Measurements from ENCODE around the gene DTWD2.

The DTWD2 gene

DNA sequence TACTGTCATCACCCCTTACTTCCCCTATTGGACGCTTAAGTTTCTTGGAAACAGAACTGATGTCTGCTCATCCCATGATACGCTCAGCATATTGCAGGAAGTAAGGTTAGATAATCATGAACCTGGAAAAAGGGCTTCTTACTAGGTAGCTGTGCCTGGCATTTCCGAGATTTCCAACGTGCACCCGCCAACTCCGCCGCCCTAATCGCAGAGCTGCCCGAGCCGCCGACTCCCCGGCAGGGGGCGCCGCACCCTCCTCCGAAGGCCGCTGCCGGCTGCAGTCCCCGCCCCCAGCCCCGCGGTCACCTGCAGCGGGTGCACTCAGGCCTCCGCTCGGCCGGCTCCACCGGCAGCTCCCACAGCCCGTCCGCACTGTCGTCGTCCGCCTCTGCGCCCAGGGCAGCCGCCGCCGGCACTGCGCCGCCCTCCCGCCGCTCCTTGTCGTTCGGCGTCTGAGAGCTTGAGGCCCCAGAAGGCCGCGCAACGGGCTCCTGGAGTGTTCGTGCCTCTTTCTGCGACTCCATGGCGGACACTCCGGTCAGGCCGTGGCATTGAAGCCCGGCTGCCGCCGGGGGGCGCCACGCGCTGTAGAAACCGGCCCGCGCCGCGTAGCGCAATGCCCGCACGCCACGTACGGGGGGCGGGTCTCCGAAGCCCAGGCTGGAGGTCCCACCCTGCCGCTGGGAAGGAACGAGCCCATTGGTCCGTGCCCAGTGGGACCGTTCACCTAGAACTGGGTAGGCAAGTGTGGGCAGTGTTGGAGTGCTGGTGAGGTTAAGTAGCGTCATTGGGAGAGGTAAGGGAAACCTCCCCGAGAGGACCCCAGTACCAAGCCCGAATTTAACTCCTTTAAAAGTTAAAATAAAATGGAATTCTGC lies at the start of gene DTWD2:
DTWD2 (minus strand) TSS at position 560 of the 878 bp plus-strand sequence; CDS start at position 524, 36 bp downstream.
- Histone ChIP-seq H2AFZ (ENCODE audit: low read length) (peak within 1 kb of the TSS; percentile 79), H3K36me3 (replicated peaks; ENCODE audit: insufficient read depth, low read length) (no peaks in the 10 kb centered on the region), H3K4me2 (ENCODE audit: low read depth, low read length) (peak within 1 kb of the TSS; percentile 78), H3K4me1 (ENCODE audit: low read length) (no peaks in the 10 kb centered on the region), H3K9me3 (replicated peaks; ENCODE audit: insufficient read depth, low read length) (no peaks in the 10 kb centered on the region), H3K27ac (ENCODE audit: low read length) (peak within 1 kb of the TSS; percentile 66; the same call in 1 of the 2 replicates), H3K4me3 (ENCODE audit: low read length) (peak within 1 kb of the TSS; percentile 84), H3F3A (ENCODE audit: insufficient read depth, low read length) (no peaks in the 10 kb centered on the region), H3K9ac (ENCODE audit: low read length) (peak within 1 kb of the TSS; percentile 82), H3K79me2 (ENCODE audit: low read length) (no peaks in the 10 kb centered on the region), H3K27me3 (replicated peaks; ENCODE audit: insufficient read depth, low read length) (no peaks in the 10 kb centered on the region), H4K20me1 (ENCODE audit: insufficient read depth, low read length) (no peaks in the 10 kb centered on the region), H3K9me2 (replicated peaks; ENCODE audit: insufficient read depth, low read length) (no peaks in the 10 kb centered on the region)
- peak; percentile 94 for DNase-seq
- peak; percentile 81 for TF ChIP-seq CTCF (IDR thresholded peaks at IDR 0.05; ENCODE audit: low read length)
- no peak for TF ChIP-seq EZH2phosphoT487 (IDR thresholded peaks at IDR 0.05; ENCODE audit: low read length)

- Histone ChIP-seq H3K4me1 (ENCODE audit: low read length) (peaks cover 8% of the 10 kb centered on the region), H3K9me3 (replicated peaks; ENCODE audit: insufficient read depth, low read length) (no peaks in the 10 kb centered on the region), H3K4me3 (ENCODE audit: low read length) (no peak overlapping the region), H3K9ac (ENCODE audit: low read length) (no peak overlapping the region), H3K36me3 (replicated peaks; ENCODE audit: insufficient read depth, low read length) (no peaks in the 10 kb centered on the region), H3K27ac (ENCODE audit: low read length) (no peak overlapping the region), H3K9me2 (replicated peaks; ENCODE audit: insufficient read depth, low read length) (no peaks in the 10 kb centered on the region), H3K4me2 (ENCODE audit: low read depth, low read length) (no peak overlapping the region), H3F3A (ENCODE audit: insufficient read depth, low read length) (no peaks in the 10 kb centered on the region), H2AFZ (ENCODE audit: low read length) (no peak overlapping the region), H3K27me3 (replicated peaks; ENCODE audit: insufficient read depth, low read length) (no peaks in the 10 kb centered on the region), H4K20me1 (ENCODE audit: insufficient read depth, low read length) (no peaks in the 10 kb centered on the region), H3K79me2 (ENCODE audit: low read length) (no peaks in the 10 kb centered on the region)
- no peak for DNase-seq
- TF ChIP-seq CTCF (IDR thresholded peaks at IDR 0.05; ENCODE audit: low read length) (no peak), EZH2 (optimal IDR thresholded peaks at IDR 0.05; ENCODE audit: low read depth, low read length) (no peak), EZH2phosphoT487 (IDR thresholded peaks at IDR 0.05; ENCODE audit: low read length) (no peak)
Observed at GRCh38 chr5:119037496-119038215, 49.3 kb upstream of the DTWD2 start.

GRCh38 chr5:119036101-119036762 lies 47.9 kb upstream of the DTWD2 start:
- no peak for DNase-seq

More at GRCh38 chr5:119036101-119036762, 47.9 kb upstream of the DTWD2 start:
- H4K20me1 ChIP-seq (ENCODE audit: insufficient read depth, low read length) = no peaks in the 10 kb centered on the region
- no peaks in the 10 kb centered on the region for H3K27me3 ChIP-seq (replicated peaks; ENCODE audit: insufficient read depth, low read length)
- H3K4me1 ChIP-seq (ENCODE audit: low read length) = peaks cover 20% of the 10 kb centered on the region
- H2AFZ ChIP-seq (ENCODE audit: low read length) = no peak overlapping the region
- H3K27ac ChIP-seq (ENCODE audit: low read length) = no peak overlapping the region
- H3K4me3 ChIP-seq (ENCODE audit: low read length) = no peak overlapping the region
- H3K9me3 ChIP-seq (replicated peaks; ENCODE audit: insufficient read depth, low read length) = no peaks in the 10 kb centered on the region
- no peak overlapping the region for H3K4me2 ChIP-seq (ENCODE audit: low read depth, low read length)
- no peaks in the 10 kb centered on the region for H3K79me2 ChIP-seq (ENCODE audit: low read length)
- no peaks in the 10 kb centered on the region for H3K9me2 ChIP-seq (replicated peaks; ENCODE audit: insufficient read depth, low read length)
- TF ChIP-seq CTCF (IDR thresholded peaks at IDR 0.05; ENCODE audit: low read length) = no peak
- TF ChIP-seq EZH2phosphoT487 (IDR thresholded peaks at IDR 0.05; ENCODE audit: low read length) = no peak
- TF ChIP-seq EZH2 (optimal IDR thresholded peaks at IDR 0.05; ENCODE audit: low read depth, low read length) = no peak
- H3K9ac ChIP-seq (ENCODE audit: low read length) = no peak overlapping the region
- H3K36me3 ChIP-seq (replicated peaks; ENCODE audit: insufficient read depth, low read length) = no peaks in the 10 kb centered on the region
- peaks cover 12% of the 10 kb centered on the region for H3F3A ChIP-seq (ENCODE audit: insufficient read depth, low read length)

All from MM.1S (cell line).